HG02642 (cell line): ENCODE results near the gene STEAP2.

Source experiments
- ATAC-seq: cut with Tn5 transposase; IDR thresholded peaks from one replicate; pipeline ENCODE4 v1.9.1; 2021; ENCODE audit warnings: mild to moderate bottlenecking; ENCODE audit not compliant: unreplicated experiment, poor library complexity

Gene STEAP2

DNA sequence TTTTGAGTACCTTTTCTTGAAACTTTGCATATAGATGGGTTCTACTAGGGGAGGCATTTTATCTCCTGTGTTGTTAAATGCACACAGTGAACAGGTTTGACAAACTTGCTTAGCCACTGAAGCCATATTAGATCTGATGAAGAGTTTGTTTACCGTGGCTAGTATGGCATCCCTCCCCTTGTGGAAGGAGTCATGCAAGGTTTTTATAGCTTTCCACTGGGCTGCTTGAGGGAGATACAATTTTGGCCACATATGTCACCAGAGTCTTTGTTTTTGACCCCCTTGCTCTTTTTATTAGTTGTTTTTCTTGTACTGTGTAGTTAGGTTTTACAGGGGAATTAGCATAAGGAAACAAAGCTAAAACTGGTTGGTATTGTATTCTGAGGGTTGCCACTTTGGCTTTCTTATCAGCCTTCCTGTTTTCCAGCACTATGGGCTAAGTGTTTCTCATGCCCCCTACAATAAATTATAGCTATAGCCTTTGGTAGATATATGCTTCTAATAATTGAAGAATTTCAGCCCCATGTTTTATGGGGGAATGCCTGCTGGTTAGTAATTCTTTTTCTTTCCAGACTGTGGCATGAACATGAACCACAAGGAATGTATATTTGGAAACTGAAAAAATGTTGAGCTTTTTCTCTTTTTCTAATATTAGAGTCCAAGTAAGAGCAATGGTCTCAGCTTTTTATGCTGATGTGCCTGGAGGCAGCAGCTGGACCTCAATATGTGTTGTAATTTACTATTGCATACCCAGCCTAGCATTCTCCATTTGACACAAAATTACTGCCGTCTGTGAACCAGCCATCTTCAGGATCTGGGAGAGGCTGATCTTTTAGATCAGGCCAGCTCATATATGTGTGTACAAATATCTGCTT lies 18.4 kb upstream of the STEAP2 start:
- ATAC-seq: no peak

DNA sequence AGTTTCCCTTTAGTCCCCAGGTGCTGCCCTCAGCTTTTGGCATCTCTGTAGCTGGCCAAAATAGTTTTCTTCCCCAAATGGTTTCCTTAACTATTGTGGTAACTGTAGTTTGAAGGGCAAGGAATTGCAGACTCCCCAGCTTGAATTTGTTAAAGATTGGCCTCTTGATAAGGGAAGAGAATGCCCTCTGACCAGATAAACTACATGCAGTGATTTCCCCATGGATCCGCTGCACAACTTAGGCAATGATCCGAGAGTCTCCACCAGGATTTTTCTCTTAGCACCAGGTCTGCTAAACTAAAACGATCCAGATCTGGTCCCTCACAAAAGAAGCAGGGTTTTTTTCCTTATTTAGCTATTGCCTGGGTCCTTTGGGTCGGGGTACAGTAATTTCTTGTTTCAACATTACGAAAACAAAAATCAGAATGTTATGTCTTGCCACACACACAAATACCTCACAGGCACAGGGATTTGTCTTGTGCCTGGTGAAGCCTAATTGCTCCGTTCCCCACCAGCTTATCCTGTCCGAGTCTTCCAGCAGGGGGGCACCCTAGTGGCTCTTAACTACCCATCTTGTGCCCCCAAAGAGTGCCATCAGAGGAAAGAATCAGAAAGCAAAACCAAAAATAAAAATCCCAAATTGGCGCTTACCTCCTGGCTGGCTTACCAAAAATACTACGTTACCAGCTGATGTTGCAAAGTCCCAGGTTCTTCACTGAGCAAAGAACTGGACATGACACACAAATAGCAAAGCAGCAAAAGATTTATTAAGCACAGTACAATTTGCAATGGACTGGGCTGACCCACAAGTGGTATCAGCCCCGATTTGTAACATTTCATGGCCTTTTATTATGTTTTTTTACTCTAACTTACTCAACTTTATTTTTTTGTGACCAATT lies 16.4 kb upstream of the STEAP2 start:
- ATAC-seq: no peak

DNA sequence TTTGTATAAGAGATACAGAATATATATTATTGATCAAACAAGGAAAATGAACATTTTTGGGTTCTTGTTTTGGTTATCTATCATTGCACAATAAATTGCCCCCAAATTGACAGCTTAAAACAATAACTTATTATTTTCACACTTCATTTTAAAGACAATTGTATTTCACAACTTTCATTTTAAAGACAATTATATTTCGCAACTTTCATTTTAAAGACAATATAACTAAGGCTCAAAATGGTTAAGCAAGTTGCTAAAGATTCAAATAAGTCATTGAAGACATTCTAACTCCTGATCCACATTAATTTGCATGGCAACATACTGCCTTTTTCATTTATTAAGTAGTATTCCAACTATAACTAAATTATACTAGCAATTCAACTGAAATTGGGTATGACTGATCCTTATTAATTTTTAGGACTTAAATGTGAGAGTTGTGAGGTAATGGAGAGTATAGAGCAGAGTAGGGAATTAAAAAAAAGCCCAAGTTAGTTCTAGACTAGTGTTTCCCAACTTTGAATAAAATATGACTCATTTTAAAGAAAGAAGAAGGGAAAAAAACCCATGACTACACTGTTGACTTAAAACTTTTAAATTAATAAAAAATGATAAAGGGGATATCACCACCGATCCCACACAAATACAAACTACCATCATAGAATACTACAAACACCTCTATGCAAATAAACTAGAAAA lies 9.9 kb upstream of the STEAP2 start:
- ATAC-seq: no peak

DNA sequence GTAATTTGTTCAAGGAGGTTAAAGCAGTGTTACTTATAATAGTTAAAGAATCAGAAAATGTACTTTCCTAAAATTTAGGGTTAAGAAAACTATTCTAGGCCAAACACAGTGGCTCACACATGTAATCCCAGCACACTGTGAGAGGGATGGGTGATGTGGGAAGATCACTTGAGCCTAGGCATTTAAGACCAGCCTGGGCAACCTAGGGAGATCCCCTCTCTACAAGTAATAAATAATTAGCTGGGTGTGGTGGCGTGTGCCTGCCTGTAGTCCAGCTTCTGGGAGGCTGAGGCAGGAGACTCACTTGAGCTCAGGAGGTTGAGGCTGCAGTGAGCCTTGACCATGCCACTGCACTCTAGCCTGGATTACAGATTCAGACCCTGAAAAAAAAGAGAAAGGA lies 3.6 kb upstream of the STEAP2 start:
- no peak for ATAC-seq

DNA sequence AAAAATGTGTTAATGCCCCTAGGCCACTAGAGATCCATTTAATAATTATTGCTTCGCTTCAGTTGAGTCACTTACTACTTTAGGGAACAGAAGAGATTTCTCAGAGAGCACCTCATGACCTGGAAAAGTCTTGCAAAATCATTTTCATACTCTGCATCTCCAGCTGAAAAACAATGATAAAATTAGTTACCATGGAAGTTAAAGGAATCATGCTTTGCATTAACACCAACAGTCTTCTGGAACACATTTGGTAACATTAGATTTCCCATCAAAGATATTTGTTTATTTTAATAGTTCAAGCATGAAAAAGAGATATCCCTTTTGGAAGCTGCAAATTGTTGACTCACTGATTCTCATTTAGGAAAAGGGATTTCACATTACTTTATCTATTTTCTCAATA lies 1.8 kb upstream of the STEAP2 start:
- ATAC-seq: no peak

DNA sequence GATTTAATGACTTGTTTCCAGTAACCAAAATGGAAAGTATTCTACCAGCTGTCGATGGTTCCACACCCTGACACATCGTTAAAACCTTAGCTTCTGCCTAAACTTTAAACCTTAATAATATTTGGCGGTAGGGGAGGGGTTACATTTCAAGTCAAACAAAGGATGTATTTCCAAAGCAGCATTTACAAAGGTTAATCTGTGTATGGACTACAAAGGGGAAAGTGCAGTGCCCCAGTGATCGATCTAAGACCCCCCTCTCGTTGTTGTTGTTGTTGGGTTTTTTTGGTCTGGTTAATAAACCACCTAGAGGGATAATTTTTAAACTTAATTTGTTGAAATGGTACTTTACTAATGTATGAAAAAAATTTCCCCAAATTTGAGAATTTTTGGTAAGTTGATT lies 1.1 kb upstream of the STEAP2 start:
- ATAC-seq: no peak

DNA sequence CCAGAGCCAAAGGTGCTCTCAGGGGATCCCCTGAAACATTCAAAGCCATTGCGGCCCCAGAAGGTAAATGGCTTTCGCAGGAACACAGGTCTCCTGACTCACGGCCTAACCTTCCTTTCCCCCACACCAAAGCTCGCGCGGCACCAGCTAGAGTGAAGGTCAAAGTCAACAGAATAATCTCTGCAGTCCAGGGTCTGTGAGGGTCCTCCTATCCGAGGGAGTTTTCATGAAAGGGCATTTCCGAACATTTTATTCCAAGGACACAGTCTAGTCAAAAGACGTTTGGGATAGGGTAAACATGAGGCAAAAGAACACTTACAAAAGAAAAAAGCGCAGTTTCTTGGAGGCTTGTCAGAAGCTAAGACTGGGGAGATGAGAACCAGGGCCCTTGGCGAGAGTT lies 559 bp upstream of the STEAP2 start:
- peak; percentile 15 for ATAC-seq

DNA sequence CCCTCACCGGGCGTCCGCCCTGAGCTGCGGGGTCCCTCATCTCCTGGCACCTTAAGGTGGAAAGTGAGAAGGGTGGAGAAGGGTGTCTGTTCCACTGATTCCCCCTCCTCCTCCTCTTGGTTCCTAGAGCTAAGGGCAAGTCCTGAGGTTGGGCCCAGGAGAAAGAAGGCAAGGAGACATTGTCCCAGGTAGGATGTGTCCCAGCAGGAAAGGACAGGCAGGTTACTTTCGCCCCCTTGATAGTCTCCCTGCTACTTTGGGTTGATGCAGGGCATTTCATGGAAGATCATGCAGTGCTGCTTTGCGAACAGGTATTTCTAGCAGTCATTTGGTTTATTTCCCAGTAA lies 582 bp downstream of the STEAP2 start:
- no peak for ATAC-seq

DNA sequence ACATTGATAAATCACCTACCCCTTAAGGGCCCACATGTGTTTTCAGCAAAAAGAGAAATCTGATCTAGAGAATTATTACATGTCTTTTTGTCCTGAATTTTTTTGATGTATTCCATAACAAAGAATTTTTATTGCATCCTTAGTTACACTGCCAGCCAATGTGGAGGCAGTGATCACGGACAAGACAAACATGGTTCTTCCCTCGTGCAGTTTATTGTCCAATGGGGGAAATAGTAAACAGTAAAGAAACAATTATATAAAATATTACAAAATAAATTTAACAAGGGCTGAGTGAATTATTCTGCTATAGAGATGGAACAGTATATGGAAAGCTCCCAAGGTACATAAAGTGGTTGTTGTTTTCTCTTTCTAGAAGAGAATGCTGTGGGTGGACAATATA lies 2.0 kb downstream of the STEAP2 start:
- ATAC-seq: no peak

DNA sequence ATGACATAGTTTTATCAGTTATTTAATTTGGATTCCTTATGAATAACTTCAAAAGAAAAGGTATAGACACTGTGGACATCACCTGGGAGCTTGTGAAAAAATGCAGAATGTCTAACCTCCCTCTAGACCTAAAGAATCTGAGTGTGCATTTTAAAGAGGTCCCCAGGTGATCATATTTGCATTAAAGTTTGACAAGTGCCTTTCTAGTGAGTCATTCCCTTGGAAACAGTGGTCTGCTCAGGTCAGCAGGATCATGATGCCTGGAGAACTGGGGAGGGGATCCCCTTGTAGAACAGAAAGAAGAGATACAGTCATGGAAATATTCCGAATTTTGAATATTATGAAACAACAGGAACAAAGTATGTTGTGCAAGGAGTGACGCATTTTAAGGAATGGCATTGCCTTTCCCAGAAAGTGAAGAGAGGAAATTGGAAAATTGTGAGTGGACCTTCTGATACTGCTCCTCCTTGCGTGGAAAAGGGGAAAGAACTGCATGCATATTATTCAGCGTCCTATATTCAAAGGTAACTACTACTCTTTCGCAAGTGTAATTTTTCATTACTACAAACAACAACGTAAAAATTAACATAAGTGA lies 4.6 kb downstream of the STEAP2 start:
- ATAC-seq: no peak

DNA sequence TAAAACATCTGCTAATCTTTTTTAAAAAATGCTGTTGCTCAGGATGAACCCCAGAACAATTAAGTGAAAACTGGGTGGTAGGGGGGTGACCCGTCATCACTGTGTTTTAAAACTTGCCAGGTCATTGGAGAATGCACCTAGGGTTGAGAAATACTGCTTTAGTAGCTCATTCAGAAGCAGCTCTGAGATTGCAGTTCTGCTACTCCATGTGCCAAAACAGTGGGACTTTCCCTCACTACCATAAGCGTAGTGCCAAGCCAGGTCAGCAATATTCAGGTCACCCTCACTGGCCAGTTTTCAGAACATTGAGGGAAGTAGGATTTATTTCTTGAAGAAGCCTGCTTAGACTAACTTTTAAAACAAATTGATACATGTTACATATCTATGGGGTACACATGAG lies 5.2 kb downstream of the STEAP2 start:
- ATAC-seq: no peak

DNA sequence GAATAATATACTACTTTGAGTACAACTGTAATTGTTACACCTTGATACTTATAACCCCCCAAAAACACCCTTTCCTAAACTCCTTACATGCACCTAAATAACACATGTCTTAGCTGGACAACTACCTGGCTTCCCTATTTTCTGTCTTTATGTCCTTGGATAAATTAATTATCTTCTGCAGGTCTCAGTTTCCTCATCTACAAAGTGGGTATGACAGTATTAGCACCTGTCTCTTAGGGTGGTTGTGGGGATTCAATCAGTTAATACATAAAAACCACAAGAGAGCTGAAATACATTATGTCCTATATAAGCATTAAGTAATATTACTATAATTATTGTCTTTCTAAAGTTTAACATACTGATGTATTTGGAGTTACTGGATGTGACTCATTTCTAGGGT lies 10.8 kb downstream of the STEAP2 start:
- ATAC-seq: no peak

DNA sequence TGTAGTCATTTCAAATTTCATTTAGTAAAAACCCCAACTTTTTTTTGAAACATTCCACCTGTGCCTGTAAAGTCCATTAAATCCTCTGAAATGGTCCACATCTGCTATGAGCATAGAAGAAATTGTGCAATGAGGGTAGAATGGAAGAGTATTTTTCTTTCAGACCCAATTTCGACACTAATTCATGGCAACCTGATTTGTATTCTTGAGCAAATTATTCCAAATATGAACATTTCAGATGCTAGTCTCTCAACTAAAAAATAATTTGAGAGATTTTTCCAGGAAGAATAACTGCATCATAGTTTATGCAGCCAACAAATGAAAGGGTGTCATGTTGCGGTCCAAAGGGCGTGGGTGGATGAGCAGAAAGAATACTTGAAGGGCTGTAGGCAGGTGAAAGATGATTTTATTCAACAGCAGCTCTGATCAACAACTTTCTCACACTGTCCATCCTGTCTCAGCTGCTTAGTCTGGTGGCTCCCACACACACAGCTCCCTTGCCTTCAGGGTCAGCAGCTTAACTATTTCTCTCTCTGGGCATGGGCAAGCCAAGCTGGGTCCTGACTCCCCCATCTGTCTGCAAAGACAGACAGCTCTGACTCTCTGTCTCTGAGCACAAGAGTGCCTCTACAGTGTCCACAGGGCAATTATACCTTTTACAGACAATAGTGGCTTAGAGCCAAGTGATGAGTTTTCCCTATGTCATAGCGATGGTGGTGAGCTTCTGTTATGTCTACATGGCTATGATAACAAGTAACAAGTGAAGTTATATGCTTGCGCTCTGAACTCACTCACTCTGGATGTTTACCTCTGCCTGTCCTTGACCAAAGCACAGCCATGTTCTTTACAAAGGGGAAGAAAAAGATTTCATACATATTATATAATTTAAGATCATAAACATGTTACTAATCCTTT lies 11.5 kb downstream of the STEAP2 start:
- no peak for ATAC-seq

DNA sequence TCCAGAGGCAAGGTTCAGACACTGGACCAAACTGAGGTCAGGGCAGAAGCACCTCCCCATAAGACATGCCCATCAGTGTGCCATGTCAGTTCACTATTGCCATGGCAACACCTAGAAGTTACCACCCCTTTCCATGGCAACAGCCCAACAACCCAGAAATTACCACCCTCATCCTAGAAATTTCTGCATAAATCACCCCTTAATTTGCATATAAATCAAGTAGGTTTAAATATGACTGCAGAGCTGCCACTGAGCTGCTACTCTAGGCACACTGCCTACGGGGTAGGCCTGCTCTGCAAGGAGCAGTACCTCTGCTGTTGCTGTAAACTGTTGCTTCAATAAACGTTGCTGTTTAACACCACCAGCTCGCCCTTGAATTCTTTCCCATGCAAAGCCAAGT lies 12.7 kb downstream of the STEAP2 start:
- ATAC-seq: no peak

DNA sequence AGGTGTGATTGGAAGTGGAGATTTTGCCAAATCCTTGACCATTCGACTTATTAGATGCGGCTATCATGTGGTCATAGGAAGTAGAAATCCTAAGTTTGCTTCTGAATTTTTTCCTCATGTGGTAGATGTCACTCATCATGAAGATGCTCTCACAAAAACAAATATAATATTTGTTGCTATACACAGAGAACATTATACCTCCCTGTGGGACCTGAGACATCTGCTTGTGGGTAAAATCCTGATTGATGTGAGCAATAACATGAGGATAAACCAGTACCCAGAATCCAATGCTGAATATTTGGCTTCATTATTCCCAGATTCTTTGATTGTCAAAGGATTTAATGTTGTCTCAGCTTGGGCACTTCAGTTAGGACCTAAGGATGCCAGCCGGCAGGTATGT lies 13.6 kb downstream of the STEAP2 start:
- ATAC-seq: no peak

DNA sequence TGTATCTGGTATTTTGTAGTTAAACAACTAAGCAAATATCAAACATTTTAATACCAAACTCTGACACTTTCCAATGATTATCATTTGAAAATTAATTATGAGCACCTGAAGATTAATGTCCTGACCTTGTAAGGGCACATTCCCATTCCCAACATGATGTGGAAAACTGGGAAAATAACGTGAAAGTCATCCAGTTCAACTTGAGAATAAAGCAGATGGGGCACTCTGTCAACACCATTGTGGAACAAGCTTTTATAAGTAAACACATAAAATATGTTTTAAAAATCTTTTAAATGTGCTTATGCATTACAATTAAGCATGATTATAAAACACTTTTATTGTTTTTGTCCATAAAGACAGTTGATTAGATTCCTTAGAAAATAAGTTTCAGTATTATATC lies 14.1 kb downstream of the STEAP2 start:
- ATAC-seq: no peak

DNA sequence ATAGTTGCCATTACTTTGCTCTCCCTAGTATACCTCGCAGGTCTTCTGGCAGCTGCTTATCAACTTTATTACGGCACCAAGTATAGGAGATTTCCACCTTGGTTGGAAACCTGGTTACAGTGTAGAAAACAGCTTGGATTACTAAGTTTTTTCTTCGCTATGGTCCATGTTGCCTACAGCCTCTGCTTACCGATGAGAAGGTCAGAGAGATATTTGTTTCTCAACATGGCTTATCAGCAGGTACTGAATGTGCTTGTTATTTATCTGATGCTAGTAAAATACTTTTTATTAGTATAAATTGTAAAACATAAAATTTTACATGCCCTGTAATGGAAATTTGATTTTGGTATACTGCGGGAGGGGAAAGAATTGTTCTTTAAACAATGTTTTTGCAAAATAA lies 15.7 kb downstream of the STEAP2 start:
- ATAC-seq: no peak

DNA sequence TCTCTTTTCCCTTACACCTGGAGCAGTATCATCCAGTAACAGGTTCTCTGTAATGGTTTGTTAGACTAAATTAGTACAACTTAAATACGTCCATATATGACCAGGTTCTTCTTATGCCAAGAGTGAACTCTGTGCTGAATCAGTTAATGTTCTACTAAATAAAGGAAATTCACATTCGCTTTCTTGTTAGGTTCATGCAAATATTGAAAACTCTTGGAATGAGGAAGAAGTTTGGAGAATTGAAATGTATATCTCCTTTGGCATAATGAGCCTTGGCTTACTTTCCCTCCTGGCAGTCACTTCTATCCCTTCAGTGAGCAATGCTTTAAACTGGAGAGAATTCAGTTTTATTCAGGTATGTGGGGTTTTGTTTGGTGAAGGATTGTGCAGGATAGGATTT lies 18.1 kb downstream of the STEAP2 start:
- ATAC-seq: no peak

DNA sequence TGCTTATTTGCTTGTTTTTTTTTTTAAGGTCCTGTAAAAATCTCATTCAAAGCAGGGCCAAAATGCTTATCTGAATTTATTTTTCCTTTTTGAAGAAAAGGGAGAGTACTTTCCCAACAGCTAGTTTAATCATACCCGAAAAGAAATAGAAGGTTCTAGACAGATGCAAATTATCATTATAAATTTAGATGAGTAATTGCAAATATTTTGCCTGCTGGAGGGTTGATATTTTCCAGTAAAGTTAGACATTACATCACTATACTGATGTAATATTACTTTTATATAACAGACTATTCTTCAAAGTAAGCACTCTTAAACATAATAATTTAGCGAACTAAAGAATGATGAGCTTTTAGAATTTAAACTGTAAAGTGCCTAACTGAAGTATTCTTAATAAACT lies 19.3 kb downstream of the STEAP2 start:
- ATAC-seq: no peak

DNA sequence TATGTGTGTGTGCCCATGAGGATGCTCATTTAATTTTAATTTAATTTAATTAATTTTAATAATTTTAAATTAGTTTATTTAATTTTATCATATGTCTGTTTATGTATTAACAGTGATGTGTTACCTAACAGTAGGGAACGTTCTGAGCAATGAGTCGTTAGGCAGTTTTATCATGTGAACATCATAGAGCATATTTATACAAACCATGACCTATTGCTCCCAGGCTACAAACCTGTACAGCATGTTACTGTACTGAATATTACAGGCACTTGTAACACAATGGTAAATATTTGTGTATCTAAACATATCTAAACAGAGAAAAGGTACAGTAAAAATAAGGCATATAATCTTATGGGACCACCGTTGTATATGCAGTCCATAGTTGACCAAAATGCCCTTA lies 19.8 kb downstream of the STEAP2 start:
- ATAC-seq: no peak
